Activated naive CD8-positive, alpha-beta T cell treated with anti-CD3 and anti-CD28 coated beads for 36 hours (primary cell): ENCODE measurements around the gene ADCY5. TPM values are rescaled to one million over a fixed set of nuclear protein-coding genes. Genes with fewer than 3 reads are reported as not detected.

Source experiments
- DNase-seq: peaks from one replicate; pipeline ENCODE4 v3.0.0; 2021
- H3K27ac Mint-ChIP-seq: one replicate; pipeline ENCODE4 v1.8.0; 2022; ENCODE audit warnings: mild to moderate bottlenecking, moderate library complexity, mixed read lengths
- H3K27me3 Mint-ChIP-seq: one replicate; pipeline ENCODE4 v1.8.0; 2022; ENCODE audit warnings: mild to moderate bottlenecking, mixed read lengths
- H3K36me3 Mint-ChIP-seq: one replicate; pipeline ENCODE4 v1.8.0; 2021; ENCODE audit warnings: mild to moderate bottlenecking, mixed read lengths
- H3K4me1 Mint-ChIP-seq: one replicate; pipeline ENCODE4 v1.8.0; 2021; ENCODE audit warnings: mixed read lengths
- H3K4me3 Mint-ChIP-seq: one replicate; pipeline ENCODE4 v1.8.0; 2022; ENCODE audit warnings: mild to moderate bottlenecking, moderate library complexity, mixed read lengths
- H3K9me3 Mint-ChIP-seq: one replicate; pipeline ENCODE4 v1.8.0; 2022; ENCODE audit warnings: mixed read lengths
- total RNA-seq, 2 experiments: library from RNA; stranded (reverse); gene quantifications; one replicate each; pipeline ENCODE4 v1.2.3, GENCODE V29; 2021

The ADCY5 gene
- total RNA-seq, 2 experiments from 2014 or later = not detected

GRCh38 chr3:123283074-123283473 lies 165.8 kb downstream of the ADCY5 start:
- H3K27ac Mint-ChIP-seq = no peak overlapping the region
- DNase-seq = no peak
- H3K4me3 Mint-ChIP-seq = no peak overlapping the region
- peaks cover 3% of the 10 kb centered on the region for H3K36me3 Mint-ChIP-seq
- no peaks in the 10 kb centered on the region for H3K27me3 Mint-ChIP-seq
- no peaks in the 10 kb centered on the region for H3K4me1 Mint-ChIP-seq
- H3K9me3 Mint-ChIP-seq = no peaks in the 10 kb centered on the region

GRCh38 chr3:123282461-123282860 lies 166.4 kb downstream of the ADCY5 start:
- Mint-ChIP-seq H3K27me3 (no peaks in the 10 kb centered on the region), H3K9me3 (no peaks in the 10 kb centered on the region), H3K36me3 (peaks cover 3% of the 10 kb centered on the region), H3K27ac (no peak overlapping the region), H3K4me1 (no peaks in the 10 kb centered on the region), H3K4me3 (no peak overlapping the region)
- DNase-seq = no peak

GRCh38 chr3:123281929-123282328 lies 167.0 kb downstream of the ADCY5 start:
- Mint-ChIP-seq H3K4me1 (no peaks in the 10 kb centered on the region), H3K36me3 (peaks cover 3% of the 10 kb centered on the region), H3K4me3 (no peak overlapping the region), H3K9me3 (no peaks in the 10 kb centered on the region), H3K27ac (no peak overlapping the region), H3K27me3 (no peaks in the 10 kb centered on the region)
- DNase-seq = no peak

GRCh38 chr3:123281406-123281805 lies 167.5 kb downstream of the ADCY5 start:
- H3K4me3 Mint-ChIP-seq = no peak overlapping the region
- no peaks in the 10 kb centered on the region for H3K4me1 Mint-ChIP-seq
- H3K9me3 Mint-ChIP-seq = no peaks in the 10 kb centered on the region
- H3K27ac Mint-ChIP-seq = no peak overlapping the region
- H3K36me3 Mint-ChIP-seq = peaks cover 3% of the 10 kb centered on the region
- DNase-seq = no peak
- no peaks in the 10 kb centered on the region for H3K27me3 Mint-ChIP-seq

- no peaks in the 10 kb centered on the region for H3K4me1 Mint-ChIP-seq
- no peaks in the 10 kb centered on the region for H3K27me3 Mint-ChIP-seq
- no peak overlapping the region for H3K4me3 Mint-ChIP-seq
- H3K36me3 Mint-ChIP-seq = peaks cover 3% of the 10 kb centered on the region
- DNase-seq = no peak
- H3K9me3 Mint-ChIP-seq = no peaks in the 10 kb centered on the region
- H3K27ac Mint-ChIP-seq = no peak overlapping the region
Measured at GRCh38 chr3:123279121-123279520, 169.8 kb downstream of the ADCY5 start.

- peaks cover 3% of the 10 kb centered on the region for H3K36me3 Mint-ChIP-seq
- no peak overlapping the region for H3K4me3 Mint-ChIP-seq
- H3K4me1 Mint-ChIP-seq = no peaks in the 10 kb centered on the region
- no peaks in the 10 kb centered on the region for H3K27me3 Mint-ChIP-seq
- DNase-seq = no peak
- H3K9me3 Mint-ChIP-seq = no peaks in the 10 kb centered on the region
- no peak overlapping the region for H3K27ac Mint-ChIP-seq
Measured at GRCh38 chr3:123278446-123278845, 170.4 kb downstream of the ADCY5 start.

- Mint-ChIP-seq H3K4me1 (no peaks in the 10 kb centered on the region), H3K27ac (no peak overlapping the region), H3K4me3 (no peak overlapping the region), H3K36me3 (peaks cover 8% of the 10 kb centered on the region), H3K9me3 (no peaks in the 10 kb centered on the region), H3K27me3 (no peaks in the 10 kb centered on the region)
- DNase-seq = no peak
Measured at GRCh38 chr3:123277106-123277505, 171.8 kb downstream of the ADCY5 start.

GRCh38 chr3:123276346-123277006 lies 172.4 kb downstream of the ADCY5 start:
- Mint-ChIP-seq H3K4me3 (no peak overlapping the region), H3K4me1 (peaks cover 6% of the 10 kb centered on the region), H3K9me3 (no peaks in the 10 kb centered on the region)

GRCh38 chr3:123275691-123276090 lies 173.2 kb downstream of the ADCY5 start:
- Mint-ChIP-seq H3K27ac (no peak overlapping the region), H3K4me3 (no peak overlapping the region), H3K36me3 (peaks cover 12% of the 10 kb centered on the region), H3K9me3 (no peaks in the 10 kb centered on the region), H3K4me1 (peaks cover 6% of the 10 kb centered on the region), H3K27me3 (no peaks in the 10 kb centered on the region)
- DNase-seq = no peak

More at GRCh38 chr3:123276346-123277006, 172.4 kb downstream of the ADCY5 start:
- no peak for DNase-seq
- peaks cover 12% of the 10 kb centered on the region for H3K36me3 Mint-ChIP-seq
- H3K27me3 Mint-ChIP-seq = no peaks in the 10 kb centered on the region
- H3K27ac Mint-ChIP-seq = no peak overlapping the region

- no peak overlapping the region for H3K27ac Mint-ChIP-seq
- no peaks in the 10 kb centered on the region for H3K27me3 Mint-ChIP-seq
- peaks cover 10% of the 10 kb centered on the region for H3K36me3 Mint-ChIP-seq
- DNase-seq = no peak
- no peaks in the 10 kb centered on the region for H3K9me3 Mint-ChIP-seq
- H3K4me1 Mint-ChIP-seq = peaks cover 6% of the 10 kb centered on the region
- H3K4me3 Mint-ChIP-seq = no peak overlapping the region
Measured at GRCh38 chr3:123272547-123272946, 176.3 kb downstream of the ADCY5 start.

- Mint-ChIP-seq H3K27ac (peak overlapping the region; percentile 42), H3K36me3 (peaks cover 18% of the 10 kb centered on the region), H3K9me3 (no peaks in the 10 kb centered on the region), H3K4me1 (peaks cover 6% of the 10 kb centered on the region), H3K27me3 (no peaks in the 10 kb centered on the region), H3K4me3 (no peak overlapping the region)
- DNase-seq = no peak
Measured at GRCh38 chr3:123271466-123272159, 177.3 kb downstream of the ADCY5 start.

- Mint-ChIP-seq H3K27ac (no peak overlapping the region), H3K27me3 (no peaks in the 10 kb centered on the region), H3K36me3 (peaks cover 26% of the 10 kb centered on the region), H3K4me3 (no peak overlapping the region), H3K9me3 (peaks cover 2% of the 10 kb centered on the region), H3K4me1 (peaks cover 6% of the 10 kb centered on the region)
- DNase-seq = no peak
Measured at GRCh38 chr3:123270818-123271217, 178.1 kb downstream of the ADCY5 start.

- DNase-seq = no peak
- peaks cover 6% of the 10 kb centered on the region for H3K4me1 Mint-ChIP-seq
- H3K27me3 Mint-ChIP-seq = no peaks in the 10 kb centered on the region
- peaks cover 34% of the 10 kb centered on the region for H3K36me3 Mint-ChIP-seq
- peaks cover 2% of the 10 kb centered on the region for H3K9me3 Mint-ChIP-seq
- H3K27ac Mint-ChIP-seq = no peak overlapping the region
- H3K4me3 Mint-ChIP-seq = no peak overlapping the region
Measured at GRCh38 chr3:123267821-123268220, 181.1 kb downstream of the ADCY5 start.

- Mint-ChIP-seq H3K4me3 (no peak overlapping the region), H3K27ac (no peak overlapping the region), H3K4me1 (no peaks in the 10 kb centered on the region), H3K9me3 (peaks cover 2% of the 10 kb centered on the region), H3K27me3 (no peaks in the 10 kb centered on the region), H3K36me3 (peaks cover 30% of the 10 kb centered on the region)
- no peak for DNase-seq
Measured at GRCh38 chr3:123263941-123264340, 184.9 kb downstream of the ADCY5 start.

- Mint-ChIP-seq H3K36me3 (peaks cover 30% of the 10 kb centered on the region), H3K27ac (no peak overlapping the region), H3K27me3 (no peaks in the 10 kb centered on the region), H3K4me3 (no peak overlapping the region), H3K9me3 (peaks cover 2% of the 10 kb centered on the region), H3K4me1 (no peaks in the 10 kb centered on the region)
- no peak for DNase-seq
Measured at GRCh38 chr3:123262868-123263267, 186.0 kb downstream of the ADCY5 start.

- no peak for DNase-seq
- Mint-ChIP-seq H3K27me3 (no peaks in the 10 kb centered on the region), H3K4me3 (no peak overlapping the region), H3K9me3 (peaks cover 2% of the 10 kb centered on the region), H3K36me3 (peaks cover 27% of the 10 kb centered on the region), H3K27ac (no peak overlapping the region), H3K4me1 (no peaks in the 10 kb centered on the region)
Measured at GRCh38 chr3:123262226-123262625, 186.7 kb downstream of the ADCY5 start.
